Measurements from ENCODE around the gene ZNF335. TPM values are rescaled to one million over a fixed set of nuclear protein-coding genes. Genes with fewer than 3 reads are reported as not detected.

The ZNF335 gene
- total and polyA plus RNA-seq, 2 of the 13 experiments (the other 11 are each of a cell fraction or from before 2014, with no cell fraction given) = 9.7 to 13.7 TPM

GRCh38 chr20:45934046-45934585 is 37.9 kb downstream of the ZNF335 start (continued):
- no peak for TF ChIP-seq ZXDC (CRISPR knock-in tag; IDR thresholded peaks at IDR 0.05)
- TF ChIP-seq FOXC1 (CRISPR knock-in tag; IDR thresholded peaks at IDR 0.05; ENCODE audit: borderline replicate concordance) = no peak
- no peak; the same call in 1 of the 2 replicates for TF ChIP-seq ZHX1 (CRISPR knock-in tag; IDR thresholded peaks at IDR 0.05; ENCODE audit: low read depth)
- TF ChIP-seq ZFP91 (CRISPR knock-in tag; IDR thresholded peaks at IDR 0.05; ENCODE audit: borderline replicate concordance) = peak; percentile 94
- TF ChIP-seq ZMYM2 (CRISPR knock-in tag; IDR thresholded peaks at IDR 0.05) = no peak
- TF ChIP-seq KAT8 (CRISPR knock-in tag; IDR thresholded peaks at IDR 0.05) = no peak
- TF ChIP-seq GTF2F1 (IDR thresholded peaks at IDR 0.05; ENCODE audit: low read length) = no peak
- TF ChIP-seq PTBP1 (IDR thresholded peaks at IDR 0.05; ENCODE audit: low read depth, low read length, poor library complexity, severe bottlenecking) = no peak
- no peak for TF ChIP-seq ZNF142 (CRISPR knock-in tag; IDR thresholded peaks at IDR 0.05)
- TF ChIP-seq CBX1 (IDR thresholded peaks at IDR 0.05; ENCODE audit: low read depth) = no peak
- TF ChIP-seq MAFK (conservative IDR thresholded peaks at IDR 0.05 in 1 of 2, IDR thresholded peaks at IDR 0.05 in 1 of 2; ENCODE audit: low read length in 2 of 2) = no peak
- no peak for TF ChIP-seq E2F1 (CRISPR knock-in tag; IDR thresholded peaks at IDR 0.05)
- TF ChIP-seq ATF7 (IDR thresholded peaks at IDR 0.05) = no peak
- TF ChIP-seq ATF7 (CRISPR knock-in tag; IDR thresholded peaks at IDR 0.05) = peak; percentile 72; the same call in 1 of the 2 replicates
- no peak for TF ChIP-seq ZNF816 (CRISPR knock-in tag; IDR thresholded peaks at IDR 0.05; ENCODE audit: borderline replicate concordance)

All from HepG2 (cell line).